K562 (cell line): ENCODE measurements around the gene HLA-DOA. TPM values are rescaled to one million over a fixed set of nuclear protein-coding genes. Genes with fewer than 3 reads are reported as not detected.

Experiments used
- PHF21A ChIP-seq: fragments of 450-650 bp; IDR thresholded peaks from 2 replicates; pipeline ENCODE4 v1.6.1; 2017; ENCODE audit warnings: low read depth, borderline replicate concordance
- RCOR1 ChIP-seq, 2 experiments: IDR thresholded peaks; 2 replicates each; pipeline ENCODE4 v1.6.1; 2012; ENCODE audit warnings: low read depth in 2 of 2, low read length in 2 of 2, borderline replicate concordance in 1 of 2, improper control_type of control experiment in 1 of 2
- SMC3 ChIP-seq: conservative IDR thresholded peaks from 2 replicates; pipeline ENCODE4 v1.6.1; 2011; ENCODE audit warnings: low read depth, low read length, improper control_type of control experiment; ENCODE audit not compliant: insufficient read depth
- ZNF444 ChIP-seq: fragments of 250-450 bp; sonication (Bioruptor Pico); IDR thresholded peaks from 2 replicates; pipeline ENCODE4 v1.4.0; 2020; ENCODE audit warnings: mild to moderate bottlenecking, moderate library complexity
- polyA plus RNA-seq, 8 experiments: library from polyadenylated mRNA; depleted of rRNA in 4 of 8; stranded (reverse) in 5 of 8; unstranded in 3 of 8; fragments of >200 nt; fragmentation: Nextera tagmentation in 2 of 8; fragmentation: Illumina TruSeq in 1 of 8; extraction: Ambion mirVana in 2 of 8; extraction: Trizol in 1 of 8; gene quantifications; 2 replicates each; pipeline versions ENCODE4 v1.2.1 to v1.2.3, GENCODE V29; 2011 to 2014; ENCODE audit warnings: inconsistent platforms in 1 of 8, missing spikeins in 1 of 8
- total RNA-seq, 7 experiments: library from RNA; depleted of rRNA in 6 of 7; stranded (reverse); fragments of >200 nt in 6 of 7; fragmentation: Illumina TruSeq in 2 of 7; extraction: Trizol in 2 of 7; gene quantifications; 2 replicates each; pipeline versions ENCODE4 v1.2.1 to v1.2.3, GENCODE V29; 2011 to 2021; ENCODE audit warnings: low replicate concordance in 1 of 7
- TF ChIP-seq, protein P1 (sequence below), 2 experiments: fragments of 450-650 bp; formaldehyde crosslinking in 1 of 2; IDR thresholded peaks; 2 replicates each; pipeline versions ENCODE4 v1.4.0 to v1.6.1; 2014 to 2020; ENCODE audit warnings: mild to moderate bottlenecking in 2 of 2, borderline replicate concordance in 1 of 2, low read depth in 1 of 2
- TF ChIP-seq, protein P2 (sequence below): fragments of 250-450 bp; sonication (Bioruptor Pico); IDR thresholded peaks from 2 replicates; pipeline ENCODE4 v1.4.0; 2020; ENCODE audit warnings: borderline replicate concordance

HLA-DOA gene
- total and polyA plus RNA-seq, 9 of the 15 experiments (the other 6 are each of a cell fraction or from before 2014, with no cell fraction given): 0.07 TPM; not detected in 8

DNA sequence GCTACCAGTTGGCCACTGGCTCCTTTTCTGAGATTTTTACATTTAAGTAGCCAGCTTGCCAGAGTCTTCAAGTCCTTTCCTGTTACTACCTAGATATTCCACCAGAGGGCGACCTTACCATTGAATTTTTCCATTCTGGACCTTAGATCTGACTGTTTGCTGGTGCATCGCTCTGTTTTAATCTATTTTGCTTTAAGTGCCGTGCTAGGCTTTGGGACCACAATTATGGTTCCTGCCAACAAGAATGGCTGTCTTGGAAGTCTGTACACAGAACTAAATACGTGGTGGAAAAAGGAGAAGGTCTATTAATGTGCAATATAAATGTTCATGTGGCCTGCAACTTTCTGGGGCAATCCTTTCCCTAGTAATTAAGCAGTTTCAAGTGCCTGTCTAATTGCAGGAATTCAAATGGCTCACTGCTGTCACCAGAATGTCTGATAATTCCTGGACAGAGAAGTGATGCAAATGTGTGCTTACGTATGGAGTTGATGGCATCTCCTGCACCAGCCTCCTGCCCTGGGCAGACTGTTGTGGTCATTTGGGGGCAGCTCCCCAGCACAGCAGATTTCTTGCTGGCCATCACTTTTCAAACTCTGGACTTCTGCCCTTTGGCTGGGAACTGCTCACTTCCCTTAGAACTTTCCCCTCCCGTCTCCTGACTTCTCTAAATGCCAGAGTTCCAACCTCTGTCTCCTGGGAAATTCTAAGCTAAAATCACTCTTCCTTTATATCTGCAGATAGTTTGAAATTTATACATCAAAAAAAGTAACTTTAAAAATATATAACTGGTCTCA, 5.6 kb upstream of the HLA-DOA start (continued):
- TF ChIP-seq, protein P1, sequence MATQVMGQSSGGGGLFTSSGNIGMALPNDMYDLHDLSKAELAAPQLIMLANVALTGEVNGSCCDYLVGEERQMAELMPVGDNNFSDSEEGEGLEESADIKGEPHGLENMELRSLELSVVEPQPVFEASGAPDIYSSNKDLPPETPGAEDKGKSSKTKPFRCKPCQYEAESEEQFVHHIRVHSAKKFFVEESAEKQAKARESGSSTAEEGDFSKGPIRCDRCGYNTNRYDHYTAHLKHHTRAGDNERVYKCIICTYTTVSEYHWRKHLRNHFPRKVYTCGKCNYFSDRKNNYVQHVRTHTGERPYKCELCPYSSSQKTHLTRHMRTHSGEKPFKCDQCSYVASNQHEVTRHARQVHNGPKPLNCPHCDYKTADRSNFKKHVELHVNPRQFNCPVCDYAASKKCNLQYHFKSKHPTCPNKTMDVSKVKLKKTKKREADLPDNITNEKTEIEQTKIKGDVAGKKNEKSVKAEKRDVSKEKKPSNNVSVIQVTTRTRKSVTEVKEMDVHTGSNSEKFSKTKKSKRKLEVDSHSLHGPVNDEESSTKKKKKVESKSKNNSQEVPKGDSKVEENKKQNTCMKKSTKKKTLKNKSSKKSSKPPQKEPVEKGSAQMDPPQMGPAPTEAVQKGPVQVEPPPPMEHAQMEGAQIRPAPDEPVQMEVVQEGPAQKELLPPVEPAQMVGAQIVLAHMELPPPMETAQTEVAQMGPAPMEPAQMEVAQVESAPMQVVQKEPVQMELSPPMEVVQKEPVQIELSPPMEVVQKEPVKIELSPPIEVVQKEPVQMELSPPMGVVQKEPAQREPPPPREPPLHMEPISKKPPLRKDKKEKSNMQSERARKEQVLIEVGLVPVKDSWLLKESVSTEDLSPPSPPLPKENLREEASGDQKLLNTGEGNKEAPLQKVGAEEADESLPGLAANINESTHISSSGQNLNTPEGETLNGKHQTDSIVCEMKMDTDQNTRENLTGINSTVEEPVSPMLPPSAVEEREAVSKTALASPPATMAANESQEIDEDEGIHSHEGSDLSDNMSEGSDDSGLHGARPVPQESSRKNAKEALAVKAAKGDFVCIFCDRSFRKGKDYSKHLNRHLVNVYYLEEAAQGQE (IDR thresholded peaks at IDR 0.05; ENCODE audit: borderline replicate concordance): peak; percentile 82; the same call in 1 of the 2 replicates
- TF ChIP-seq, protein P1 (CRISPR knock-in tag; IDR thresholded peaks at IDR 0.05; ENCODE audit: low read depth): no peak
- TF ChIP-seq ZNF444 (CRISPR knock-in tag) (no peak), PHF21A (no peak), RCOR1 (IDR thresholded peaks at IDR 0.05; ENCODE audit: borderline replicate concordance in 1 of 2, low read depth in 2 of 2, low read length in 2 of 2) (0 out of 4 replicates have a peak, but pooled peaks of 1 of the 2 experiments have one; percentile 8), SMC3 (peak; percentile 76)
- TF ChIP-seq, protein P2, sequence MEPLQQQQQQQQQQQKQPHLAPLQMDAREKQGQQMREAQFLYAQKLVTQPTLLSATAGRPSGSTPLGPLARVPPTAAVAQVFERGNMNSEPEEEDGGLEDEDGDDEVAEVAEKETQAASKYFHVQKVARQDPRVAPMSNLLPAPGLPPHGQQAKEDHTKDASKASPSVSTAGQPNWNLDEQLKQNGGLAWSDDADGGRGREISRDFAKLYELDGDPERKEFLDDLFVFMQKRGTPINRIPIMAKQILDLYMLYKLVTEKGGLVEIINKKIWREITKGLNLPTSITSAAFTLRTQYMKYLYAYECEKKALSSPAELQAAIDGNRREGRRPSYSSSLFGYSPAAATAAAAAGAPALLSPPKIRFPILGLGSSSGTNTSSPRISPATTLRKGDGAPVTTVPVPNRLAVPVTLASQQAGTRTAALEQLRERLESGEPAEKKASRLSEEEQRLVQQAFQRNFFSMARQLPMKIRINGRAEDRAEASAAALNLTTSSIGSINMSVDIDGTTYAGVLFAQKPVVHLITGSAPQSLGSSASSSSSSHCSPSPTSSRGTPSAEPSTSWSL (CRISPR knock-in tag): no peak
